GM19238 (cell line): ENCODE results near the gene SLC13A4.
"Not testable (repeated sequence)": the region's sequence is repeated elsewhere in the genome, so short reads cannot be mapped to it uniquely, and the experiment has no call there.

Experiments used
- DNase-seq: peaks from one replicate; pipeline ENCODE4 v3.0.0; 2011; ENCODE audit warnings: low spot score; ENCODE audit not compliant: insufficient read length

The SLC13A4 gene, protein sequence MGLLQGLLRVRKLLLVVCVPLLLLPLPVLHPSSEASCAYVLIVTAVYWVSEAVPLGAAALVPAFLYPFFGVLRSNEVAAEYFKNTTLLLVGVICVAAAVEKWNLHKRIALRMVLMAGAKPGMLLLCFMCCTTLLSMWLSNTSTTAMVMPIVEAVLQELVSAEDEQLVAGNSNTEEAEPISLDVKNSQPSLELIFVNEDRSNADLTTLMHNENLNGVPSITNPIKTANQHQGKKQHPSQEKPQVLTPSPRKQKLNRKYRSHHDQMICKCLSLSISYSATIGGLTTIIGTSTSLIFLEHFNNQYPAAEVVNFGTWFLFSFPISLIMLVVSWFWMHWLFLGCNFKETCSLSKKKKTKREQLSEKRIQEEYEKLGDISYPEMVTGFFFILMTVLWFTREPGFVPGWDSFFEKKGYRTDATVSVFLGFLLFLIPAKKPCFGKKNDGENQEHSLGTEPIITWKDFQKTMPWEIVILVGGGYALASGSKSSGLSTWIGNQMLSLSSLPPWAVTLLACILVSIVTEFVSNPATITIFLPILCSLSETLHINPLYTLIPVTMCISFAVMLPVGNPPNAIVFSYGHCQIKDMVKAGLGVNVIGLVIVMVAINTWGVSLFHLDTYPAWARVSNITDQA

DNA sequence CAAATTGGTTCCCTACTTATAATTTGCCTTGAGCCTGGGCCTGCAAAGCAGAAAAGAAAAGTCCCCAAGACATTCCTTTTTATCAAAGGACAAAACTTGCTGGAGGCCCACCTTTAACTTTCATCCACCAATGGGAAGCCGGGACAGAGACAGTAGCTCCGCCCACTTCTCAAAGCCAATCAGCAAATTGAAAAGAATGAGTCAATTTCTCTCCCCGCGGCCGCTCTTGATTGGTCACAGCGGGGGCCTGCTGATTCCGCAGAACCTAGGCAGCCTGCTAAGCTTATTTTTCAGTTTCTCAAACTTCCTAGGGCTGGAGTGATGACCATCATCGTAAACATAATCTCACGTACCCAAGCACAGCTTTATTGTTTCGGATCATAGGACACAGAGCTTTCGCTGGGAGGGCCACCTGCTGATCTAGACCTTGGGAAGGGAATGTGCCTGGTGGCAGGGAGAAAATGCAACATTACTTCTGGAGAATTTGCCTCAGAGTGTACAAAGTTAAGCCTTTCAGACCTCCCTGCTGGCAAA, at the start of gene SLC13A4:
Gene SLC13A4, minus strand, starts transcription at position 51 of the 534 bp plus-strand sequence. CDS start 690 bp downstream, outside the sequence.
- DNase-seq = no peak

DNA sequence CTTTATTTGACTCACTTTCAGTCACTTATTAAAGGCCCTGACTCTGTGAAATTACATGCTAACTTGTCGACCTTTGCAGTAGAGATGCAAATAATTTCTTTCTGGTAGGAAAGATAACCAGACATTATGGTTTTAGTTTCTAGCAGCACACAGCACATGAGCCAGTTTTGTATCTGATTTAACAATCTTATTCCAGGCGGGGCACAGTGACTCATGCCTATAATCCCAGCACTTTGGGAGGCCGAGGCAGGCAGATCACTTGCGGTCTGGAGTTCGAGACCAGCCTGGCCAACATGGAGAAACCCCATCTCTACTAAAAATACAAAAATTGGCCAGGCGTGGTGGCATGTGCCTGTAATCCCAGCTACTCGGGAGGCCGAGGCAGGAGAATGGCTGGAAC, 47.9 kb upstream of the SLC13A4 start:
- DNase-seq = not testable (repeated sequence)

DNA sequence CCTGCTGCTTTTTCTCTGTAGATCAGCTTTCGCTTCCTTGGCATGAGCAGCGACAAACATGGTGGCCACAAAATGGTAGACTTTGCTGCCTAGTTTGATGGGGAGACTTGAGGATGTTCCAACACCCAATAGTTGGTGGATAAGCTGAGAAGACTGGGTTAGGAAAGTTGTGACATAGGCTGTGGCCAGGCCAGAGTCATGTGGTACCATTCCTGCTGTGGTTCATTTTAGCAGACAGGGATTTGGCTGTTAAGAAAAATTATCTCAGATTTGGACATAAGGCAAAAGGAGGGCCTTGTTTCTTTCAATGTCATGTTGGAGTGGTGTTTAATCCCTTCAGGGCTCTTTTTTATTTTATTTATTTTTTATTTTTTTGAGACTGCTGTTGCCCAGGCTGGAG, 47.2 kb upstream of the SLC13A4 start:
- DNase-seq = no peak

DNA sequence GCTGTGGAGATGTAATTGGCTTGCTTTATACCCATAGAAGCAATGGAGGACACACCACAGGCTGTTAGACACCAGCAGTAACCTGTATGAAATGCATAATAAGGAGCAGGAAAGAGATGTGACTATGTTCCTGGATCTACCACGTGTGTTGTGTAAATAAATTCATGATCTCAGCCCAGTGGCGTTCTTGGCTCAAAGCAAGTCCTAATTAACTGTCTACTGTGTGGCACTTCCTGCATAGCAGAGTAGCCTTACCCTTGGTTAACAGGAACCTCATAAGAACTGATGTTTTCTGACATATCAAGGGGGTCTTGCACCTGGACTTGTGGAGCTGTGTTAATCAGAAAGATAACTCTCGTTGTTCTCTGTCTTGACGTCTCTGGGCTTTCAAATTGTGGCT, 46.3 kb upstream of the SLC13A4 start:
- no peak for DNase-seq

DNA sequence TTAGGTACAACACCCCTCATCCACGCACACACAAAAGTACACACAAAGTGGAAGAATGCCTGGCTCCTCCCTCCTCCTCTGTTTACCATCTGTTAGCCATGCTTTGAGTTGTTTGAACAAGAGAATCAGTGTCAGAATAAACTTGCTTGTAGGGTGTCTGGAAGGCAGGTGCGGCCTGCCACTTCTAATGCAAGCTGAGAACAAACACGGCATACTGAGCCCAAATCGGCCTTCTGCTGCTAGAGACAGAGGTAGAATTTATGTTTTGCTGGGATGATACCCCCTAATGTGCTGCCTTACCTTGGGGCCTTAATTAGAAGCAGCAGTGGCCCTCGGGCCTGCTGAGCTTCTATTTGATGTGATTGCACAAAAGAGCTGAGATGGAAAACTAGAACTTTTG, 45.5 kb upstream of the SLC13A4 start:
- DNase-seq = no peak

DNA sequence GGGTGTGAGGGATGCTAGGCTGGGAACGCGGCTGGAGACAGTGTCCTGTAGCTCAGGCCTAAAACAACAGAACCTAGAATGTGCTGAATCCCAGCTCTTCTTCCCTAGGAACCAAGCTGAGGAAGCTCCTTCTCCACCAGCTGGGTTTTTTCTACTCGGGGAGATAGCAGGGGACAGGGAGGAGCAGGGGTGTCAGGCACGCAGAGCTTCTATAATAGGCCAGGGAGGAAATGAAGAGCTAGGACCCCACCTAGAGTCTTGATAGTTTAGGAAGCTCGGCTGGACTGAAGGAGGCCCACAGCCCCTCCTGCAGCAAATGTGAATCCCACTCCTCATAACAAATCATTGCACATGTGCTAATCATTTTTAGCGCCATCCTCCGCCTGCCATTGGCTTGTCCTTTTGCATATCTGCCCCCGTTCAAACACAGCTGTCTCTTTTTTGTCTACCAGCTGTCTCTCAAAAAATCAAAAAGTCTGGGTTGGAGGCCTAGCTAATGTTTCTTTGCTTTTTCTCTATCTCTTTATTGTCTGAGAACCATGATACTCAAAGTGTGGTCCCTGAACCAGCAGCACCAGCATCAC, 44.7 kb upstream of the SLC13A4 start:
- no peak for DNase-seq

DNA sequence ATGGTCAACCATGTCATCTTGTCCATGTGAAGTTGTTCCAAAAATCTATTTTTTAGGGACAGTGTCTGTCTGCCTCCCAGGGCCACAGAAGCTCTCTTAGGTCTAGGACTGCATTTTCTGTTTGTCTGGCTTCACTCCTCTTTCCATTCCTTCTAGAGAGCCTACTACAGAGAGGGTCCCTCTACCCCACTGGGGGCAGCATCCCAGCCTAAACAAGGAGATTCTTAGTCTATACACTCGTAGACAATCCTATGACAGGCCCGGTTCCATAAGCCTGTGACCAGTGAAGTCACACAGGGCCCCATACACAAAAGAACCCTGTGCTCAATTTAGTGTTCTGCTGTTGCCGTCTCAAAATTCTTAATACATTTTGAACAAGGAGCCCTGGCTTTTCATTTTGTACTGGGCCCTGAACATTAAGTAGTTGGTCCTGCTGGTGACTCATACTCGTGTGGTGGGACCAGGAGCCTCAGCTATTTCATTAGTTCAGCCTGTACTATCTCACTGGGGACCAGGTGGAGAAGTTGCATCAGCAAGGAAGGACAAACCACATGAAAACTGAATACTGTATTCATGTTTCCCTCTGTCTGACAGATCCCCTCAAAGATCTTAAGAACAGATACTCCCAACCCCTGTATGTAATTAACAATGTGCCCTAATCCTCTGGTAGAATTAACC, 44.1 kb upstream of the SLC13A4 start:
- no peak for DNase-seq

DNA sequence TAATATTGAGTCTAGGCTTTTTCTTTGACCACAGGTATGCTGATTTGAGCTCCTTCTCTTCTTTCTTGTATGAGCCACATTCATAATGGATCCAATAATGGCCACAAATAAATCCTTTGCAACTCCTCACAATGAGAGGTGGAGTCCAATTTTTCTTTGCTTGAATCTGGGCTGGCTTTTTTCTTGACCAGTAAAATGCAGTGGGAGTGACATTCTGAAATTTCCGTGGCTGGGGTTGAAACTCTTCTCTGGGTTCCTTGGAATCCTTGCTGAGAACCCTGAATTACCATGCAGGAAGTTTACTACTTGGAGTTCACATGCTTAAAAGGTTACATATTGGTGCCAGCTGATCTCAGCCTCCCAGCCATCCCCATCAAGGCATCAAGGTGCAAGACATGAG, 43.1 kb upstream of the SLC13A4 start:
- no peak for DNase-seq

DNA sequence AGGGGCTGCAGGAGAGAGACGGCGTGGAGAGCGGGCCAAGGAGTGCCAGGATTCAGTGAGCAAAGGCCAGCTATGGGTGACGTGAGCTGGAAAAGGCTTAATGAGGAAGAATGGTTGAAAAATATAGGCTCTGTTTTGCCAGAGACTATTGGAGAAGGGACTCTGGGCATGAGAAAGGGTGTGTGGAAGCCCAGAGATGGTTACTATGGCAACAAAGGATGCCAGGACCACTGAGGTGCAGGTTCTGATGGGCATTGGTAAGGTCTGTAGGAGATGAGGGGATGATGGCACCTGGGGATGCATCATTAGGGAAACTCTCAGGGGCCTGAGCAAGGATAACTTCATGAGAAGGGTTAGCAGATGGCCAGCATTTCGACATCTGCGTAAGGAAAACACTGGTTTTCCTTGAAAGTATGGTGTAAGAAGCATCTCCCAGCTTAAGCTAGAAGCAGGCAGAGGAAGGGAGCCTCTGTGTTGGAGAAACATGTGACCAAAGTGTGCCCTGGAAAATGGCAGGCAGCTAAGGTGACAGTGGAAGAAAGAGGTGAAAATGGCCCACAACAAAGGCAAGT, 42.2 kb upstream of the SLC13A4 start:
- no peak for DNase-seq

DNA sequence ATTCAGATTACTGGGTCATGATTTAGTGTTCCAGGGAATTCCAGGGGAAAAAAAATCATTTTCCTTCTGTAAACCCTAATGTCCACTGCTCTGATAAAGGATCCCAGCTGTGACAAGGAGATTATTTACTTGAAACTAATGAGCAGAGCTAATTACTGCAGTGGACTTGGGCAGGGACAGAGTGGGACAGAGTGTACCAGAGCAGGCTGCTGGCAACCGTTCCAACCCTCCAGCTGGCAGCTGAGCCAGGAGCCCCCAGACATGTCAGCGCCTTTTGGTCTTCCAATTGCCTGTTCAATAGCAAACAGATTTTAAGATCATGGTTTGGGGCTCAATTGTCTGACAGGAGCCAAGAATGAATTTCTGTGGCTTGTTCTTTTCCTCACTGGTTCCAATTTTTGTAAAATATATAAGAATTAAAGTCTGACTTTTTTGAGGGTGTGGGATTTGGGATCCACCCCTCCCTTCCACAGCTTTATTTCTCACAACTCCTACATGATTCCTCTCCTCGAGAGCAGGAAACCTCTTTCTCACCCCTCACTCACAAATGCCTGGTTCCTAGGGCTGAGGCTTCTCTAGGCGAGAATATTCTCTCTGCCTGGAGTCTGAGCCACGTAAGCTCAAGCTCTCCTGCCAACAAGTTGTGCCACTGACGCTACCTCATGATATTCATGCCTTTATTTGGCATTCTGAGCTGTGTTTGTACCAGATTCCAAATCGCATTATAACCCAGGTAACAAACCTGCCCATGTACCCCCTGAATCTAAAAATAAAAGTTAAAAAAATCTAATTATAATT, 41.2 kb upstream of the SLC13A4 start:
- DNase-seq = no peak

DNA sequence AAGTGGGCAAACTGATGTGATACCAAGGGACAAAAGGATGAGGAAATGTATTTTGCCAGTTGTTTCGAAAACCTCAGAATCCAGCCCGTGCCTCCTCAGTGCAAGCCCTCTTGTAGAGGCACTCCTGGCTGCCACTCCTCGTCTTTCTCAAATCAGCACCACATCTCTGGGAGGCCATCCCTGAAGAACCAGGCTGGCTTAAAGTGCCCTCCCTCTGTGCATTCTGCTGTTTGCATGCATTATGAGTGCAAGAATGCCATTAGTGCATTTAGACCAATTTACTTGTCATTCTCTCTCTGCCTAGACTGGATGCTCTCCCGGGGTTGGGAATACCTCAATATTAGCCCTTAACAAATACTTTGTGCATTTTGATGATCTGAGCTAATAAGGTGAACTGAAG, 40.5 kb upstream of the SLC13A4 start:
- no peak for DNase-seq

DNA sequence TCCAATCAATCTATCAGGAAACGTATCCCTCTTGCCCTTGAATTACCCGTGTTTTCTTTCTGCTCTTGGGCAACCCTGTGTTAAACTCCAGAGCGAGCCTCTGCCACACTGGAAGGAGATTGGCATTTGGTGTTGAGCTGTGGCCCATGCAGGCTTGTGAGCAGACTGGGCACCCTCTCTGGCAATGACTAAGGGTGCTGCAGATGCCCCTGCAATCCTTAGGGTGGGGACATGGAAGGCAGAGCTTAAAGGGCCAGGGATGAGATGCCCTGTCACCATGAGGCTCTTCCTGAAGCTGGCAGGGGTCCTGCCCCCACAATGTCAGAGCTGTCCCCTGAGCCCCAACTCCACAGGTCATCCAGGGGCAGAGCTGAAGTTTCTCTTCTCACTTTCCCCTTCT, 40.1 kb upstream of the SLC13A4 start:
- no peak for DNase-seq

DNA sequence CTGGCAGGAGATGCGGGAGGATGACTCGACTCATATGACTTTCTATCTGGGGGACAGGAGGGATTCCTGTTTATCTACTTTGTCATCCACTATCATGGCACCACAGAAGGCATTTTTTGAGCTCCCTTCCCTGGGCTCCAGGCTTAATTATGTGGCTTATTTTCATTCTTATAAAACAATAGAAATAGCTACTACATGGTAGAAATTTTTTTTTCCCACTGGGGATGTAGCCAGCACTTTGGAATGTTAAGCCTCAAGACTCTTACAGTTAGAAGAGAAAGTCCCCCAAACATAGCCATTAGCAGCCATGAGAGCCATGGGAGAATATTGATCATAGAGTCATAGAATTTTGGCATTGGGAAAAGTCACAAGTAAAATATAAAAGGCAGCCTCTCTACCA, 35.3 kb upstream of the SLC13A4 start:
- DNase-seq = no peak

DNA sequence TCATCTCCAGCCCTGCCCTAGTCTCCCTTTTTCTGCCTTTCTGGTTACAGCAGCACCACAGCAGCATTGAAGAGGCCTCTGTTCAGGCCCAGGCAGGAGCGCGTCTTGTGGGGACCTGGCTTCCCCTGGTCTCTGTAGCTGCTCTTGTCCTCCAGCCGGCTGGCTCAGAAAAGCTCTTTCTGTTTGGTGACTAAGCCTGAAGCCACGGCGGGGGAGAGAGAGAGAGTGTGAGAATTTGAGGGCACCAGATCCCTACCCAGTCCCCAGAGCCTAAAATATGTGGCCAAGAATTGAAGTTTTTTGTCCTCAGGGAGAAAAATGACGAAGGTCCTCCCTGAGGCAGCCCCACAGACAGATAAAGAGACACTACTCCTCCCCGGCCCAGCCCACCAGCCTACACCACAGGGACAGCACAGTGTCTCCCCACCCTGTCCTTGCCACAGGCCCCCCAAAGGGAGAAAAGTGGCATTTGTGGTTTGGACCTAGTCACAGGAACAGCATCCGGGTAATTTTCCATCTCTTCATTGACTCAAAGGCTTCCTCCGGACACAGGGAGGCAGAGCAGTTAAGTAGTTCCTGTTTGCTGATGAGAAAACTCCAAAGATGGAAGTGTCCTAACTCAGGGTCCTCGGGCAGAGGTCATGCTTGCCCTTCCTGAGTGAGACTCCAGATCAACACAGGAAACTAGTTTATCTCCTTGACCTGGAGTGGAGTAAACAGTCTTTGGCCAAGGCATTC, 33.9 kb upstream of the SLC13A4 start:
- DNase-seq = no peak

DNA sequence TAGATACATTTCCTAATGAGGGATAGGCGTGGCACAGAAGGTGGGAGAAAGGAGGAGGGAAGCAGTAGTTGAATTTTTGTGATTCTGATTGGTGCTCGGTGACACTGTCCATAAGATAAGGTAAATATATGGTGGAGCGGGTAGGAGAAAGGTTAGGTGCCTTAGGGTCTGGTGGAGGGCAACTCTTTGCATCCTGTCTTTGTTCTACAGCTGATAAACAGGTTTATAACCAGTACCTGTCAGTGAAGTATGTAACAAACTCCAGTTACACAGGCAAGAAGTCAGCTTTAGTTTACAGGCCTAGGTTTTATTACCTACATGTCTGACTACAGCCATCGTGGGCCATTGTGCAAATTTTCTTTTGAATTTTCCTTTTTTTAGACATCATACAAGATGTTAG, 31.5 kb upstream of the SLC13A4 start:
- no peak for DNase-seq

DNA sequence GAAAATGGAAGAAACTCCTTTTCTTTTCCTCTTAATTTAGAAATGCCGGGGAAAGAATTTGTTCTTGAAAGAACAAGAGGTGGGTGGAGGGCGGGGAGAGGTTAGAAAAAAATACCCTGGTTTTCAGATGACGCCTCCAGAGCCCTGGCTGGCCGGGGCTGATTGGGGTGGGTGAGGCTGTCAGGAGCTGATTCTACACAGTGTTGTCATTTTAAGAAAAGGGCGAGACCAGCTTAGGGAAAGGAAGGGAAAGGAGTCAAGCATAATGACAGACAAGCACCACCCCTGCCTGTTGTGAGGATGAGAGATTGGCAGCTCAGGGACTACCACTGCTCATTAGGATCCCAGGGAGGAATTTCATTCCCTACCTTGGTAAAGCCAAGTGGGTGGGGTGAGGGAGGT, 30.5 kb upstream of the SLC13A4 start:
- no peak for DNase-seq

DNA sequence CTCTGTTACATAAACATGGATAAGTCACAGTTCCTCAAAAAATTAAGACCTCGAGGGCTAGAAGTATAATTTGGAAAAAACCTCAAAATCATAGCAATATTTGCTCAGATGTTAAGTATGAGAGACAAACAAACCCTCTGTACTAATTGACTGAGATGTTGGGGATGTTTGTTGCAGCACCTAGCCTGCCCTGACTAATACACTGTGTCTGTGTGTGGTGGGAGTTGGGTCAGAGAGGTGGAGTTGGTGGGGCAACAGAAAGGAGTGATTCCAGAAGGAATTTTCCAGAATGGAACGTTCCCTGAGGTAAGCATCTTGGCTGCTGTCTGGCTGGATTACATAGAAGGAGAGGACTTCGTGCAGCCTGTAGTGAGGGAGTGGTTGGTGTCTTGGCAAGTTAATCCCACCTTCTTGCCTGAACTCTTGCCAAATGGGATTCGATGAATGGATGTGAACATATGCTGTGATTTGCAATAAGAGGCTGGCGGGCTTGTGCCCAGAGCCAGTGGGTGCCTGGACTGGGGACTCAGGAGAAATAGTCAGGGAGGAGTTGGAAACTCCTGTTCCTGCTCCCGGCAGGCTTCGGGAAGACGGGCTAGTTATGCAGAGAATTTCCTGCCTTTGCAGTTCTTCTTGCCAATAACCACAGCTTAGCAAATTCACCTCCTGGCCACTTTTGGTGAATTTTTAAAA, 29.9 kb upstream of the SLC13A4 start:
- no peak for DNase-seq

DNA sequence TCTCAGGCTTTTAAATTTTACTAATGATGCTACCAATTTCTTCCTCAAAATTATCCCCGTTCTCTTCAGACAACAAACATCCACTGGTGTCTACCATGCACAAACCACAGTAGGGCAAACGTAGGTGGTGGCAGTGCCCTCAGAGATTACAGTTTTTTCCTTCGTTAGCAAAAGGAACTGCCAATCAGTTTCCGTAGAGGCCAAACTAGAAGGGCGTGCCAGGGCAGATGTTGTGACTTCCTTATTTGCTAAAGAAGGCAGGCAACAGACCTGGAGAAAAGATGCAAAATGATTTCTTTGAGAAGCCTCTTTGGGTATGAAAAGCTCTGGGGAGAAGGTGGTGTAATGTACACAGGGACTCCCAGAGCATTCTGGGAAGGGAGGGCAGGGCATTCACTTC, 28.2 kb upstream of the SLC13A4 start:
- no peak for DNase-seq

DNA sequence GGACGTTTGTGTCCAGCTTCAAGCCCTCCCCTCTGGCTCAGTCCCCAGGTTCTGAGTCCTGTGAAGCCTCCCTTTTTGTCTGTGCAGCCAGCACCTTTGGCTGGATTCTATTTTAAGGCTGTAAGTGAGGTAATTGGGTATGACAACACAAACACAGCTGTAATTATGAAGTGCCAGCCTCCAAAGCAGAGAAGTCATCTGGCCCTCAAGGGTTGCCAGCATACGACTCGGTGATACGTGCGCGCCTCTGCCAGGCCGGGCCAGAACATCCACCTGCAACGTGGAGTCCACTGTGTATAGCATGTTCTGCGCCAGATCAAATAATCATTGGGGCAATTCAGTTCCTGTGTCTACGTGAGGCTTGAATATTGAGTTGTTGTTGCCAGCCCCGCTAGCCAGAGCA, 27.4 kb upstream of the SLC13A4 start:
- no peak for DNase-seq
